ENCODE data around the gene ASPN.

The ASPN gene

DNA sequence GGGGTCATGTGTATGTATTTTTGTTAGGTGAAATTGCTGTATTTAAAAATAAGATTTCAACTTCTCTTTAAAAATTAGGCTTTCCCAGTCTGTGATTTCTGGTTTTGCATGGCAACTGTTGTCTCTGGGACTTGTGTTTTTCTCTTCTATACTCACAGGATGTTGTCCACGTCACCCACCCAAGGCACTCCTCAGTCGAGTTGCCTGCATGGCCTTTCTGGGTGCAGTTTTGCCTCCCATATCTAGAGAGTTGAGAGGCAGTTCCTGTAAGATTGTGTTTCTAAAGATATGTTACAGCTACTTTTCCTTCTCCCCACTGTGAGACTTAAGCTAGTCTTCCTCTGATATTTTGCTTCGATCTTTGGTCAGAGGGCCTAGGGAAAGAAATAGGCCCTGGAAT is 2.3 kb upstream of the ASPN start:
- H3K36me3 ChIP-seq (ENCODE audit: insufficient read depth, low read length) = no peaks in the 10 kb centered on the region
- H3K4me3 ChIP-seq (ENCODE audit: low read depth in 1 of 2, low read length in 2 of 2) = no peak overlapping the region
- H3K27me3 ChIP-seq (ENCODE audit: control insufficient read depth in 1 of 2, insufficient read depth in 2 of 2, low read length in 2 of 2) = no peaks in the 10 kb centered on the region
- no peak overlapping the region for H3K9ac ChIP-seq (ENCODE audit: low read length)
- peaks cover 44% of the 10 kb centered on the region for H3K4me1 ChIP-seq (ENCODE audit: insufficient read depth, low read length)
- no peak overlapping the region for H3K27ac ChIP-seq (ENCODE audit: low read depth, low read length)
- no peaks in the 10 kb centered on the region for H3K9me3 ChIP-seq (ENCODE audit: low read length)

DNA sequence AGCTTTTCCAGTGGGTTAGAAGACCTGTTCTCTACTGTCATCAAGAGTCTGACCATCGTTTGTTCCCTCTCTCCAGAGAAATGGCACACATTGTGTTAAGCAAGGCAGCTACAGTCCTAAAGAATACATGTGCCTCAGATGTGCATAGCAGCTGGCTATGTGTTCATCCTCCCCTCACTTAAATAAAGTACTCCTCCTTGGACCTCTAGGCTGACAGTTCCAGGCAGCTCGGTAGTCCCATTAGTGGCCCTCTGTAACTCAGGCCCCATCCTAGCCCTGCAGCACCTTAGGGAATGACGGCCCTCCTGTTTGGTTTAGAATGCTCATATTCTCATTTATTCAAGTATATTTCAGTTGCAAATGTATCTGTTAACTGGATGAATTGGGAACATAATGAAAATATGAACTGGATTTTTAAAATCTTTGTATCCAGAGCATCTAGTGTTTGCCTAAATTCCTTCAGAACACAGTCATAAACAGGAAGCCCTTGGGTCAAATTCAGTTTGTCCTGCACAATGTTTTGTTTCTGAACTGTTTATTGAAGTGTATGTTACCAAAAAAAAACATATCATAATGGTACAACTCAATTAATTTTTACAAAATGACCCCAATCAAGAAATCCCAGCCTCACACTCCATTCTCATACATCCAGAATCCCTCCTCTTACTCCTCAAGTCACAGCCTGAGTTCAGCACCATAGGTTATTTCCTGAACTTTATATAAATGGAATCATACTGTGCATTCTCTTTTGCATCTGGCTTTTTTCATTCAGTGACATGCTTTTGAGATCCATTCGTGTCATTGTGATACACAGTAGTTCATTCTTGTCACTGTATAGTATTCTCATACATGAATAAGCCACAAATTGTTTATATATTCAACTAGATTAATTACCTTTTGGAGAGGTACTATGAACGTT is 1.6 kb upstream of the ASPN start:
- Histone ChIP-seq H3K36me3 (ENCODE audit: insufficient read depth, low read length) (no peaks in the 10 kb centered on the region), H3K4me1 (ENCODE audit: insufficient read depth, low read length) (peaks cover 46% of the 10 kb centered on the region), H3K27ac (ENCODE audit: low read depth, low read length) (peak overlapping the region; percentile 51), H3K4me3 (ENCODE audit: low read depth in 1 of 2, low read length in 2 of 2) (no peak overlapping the region), H3K9me3 (ENCODE audit: low read length) (no peaks in the 10 kb centered on the region), H3K9ac (ENCODE audit: low read length) (no peak overlapping the region), H3K27me3 (ENCODE audit: control insufficient read depth in 1 of 2, insufficient read depth in 2 of 2, low read length in 2 of 2) (no peaks in the 10 kb centered on the region)

DNA sequence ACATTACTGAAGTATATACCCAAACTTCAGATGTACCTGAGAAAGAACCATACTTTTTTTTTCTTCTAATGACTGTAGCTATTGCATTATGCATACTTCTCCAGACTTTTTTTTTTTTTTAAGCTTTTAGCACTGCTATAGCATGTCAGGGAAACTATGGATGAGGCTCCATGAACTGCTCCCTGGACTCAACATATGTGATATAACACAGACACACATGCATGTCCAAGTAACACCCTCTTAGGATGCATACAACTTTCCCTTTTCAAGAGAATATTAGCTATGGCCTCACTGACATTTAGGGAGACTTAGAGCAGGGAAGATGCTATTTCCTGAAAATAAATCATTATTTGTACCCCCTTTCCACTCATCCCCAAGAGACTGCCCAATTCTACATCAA is 499 bp upstream of the ASPN start:
- H3K9ac ChIP-seq (ENCODE audit: low read length) = no peak overlapping the region
- H3K4me1 ChIP-seq (ENCODE audit: insufficient read depth, low read length) = peaks cover 46% of the 10 kb centered on the region
- no peaks in the 10 kb centered on the region for H3K27me3 ChIP-seq (ENCODE audit: control insufficient read depth in 1 of 2, insufficient read depth in 2 of 2, low read length in 2 of 2)
- no peak overlapping the region for H3K4me3 ChIP-seq (ENCODE audit: low read depth in 1 of 2, low read length in 2 of 2)
- no peaks in the 10 kb centered on the region for H3K36me3 ChIP-seq (ENCODE audit: insufficient read depth, low read length)
- H3K9me3 ChIP-seq (ENCODE audit: low read length) = no peaks in the 10 kb centered on the region
- H3K27ac ChIP-seq (ENCODE audit: low read depth, low read length) = no peak overlapping the region

- Histone ChIP-seq H3K4me1 (ENCODE audit: insufficient read depth, low read length) (peaks cover 55% of the 10 kb centered on the region), H3K9me3 (ENCODE audit: low read length) (no peaks in the 10 kb centered on the region), H3K36me3 (ENCODE audit: insufficient read depth, low read length) (no peaks in the 10 kb centered on the region), H3K9ac (ENCODE audit: low read length) (peak overlapping the region; percentile 46), H3K27me3 (ENCODE audit: control insufficient read depth in 1 of 2, insufficient read depth in 2 of 2, low read length in 2 of 2) (no peaks in the 10 kb centered on the region), H3K27ac (ENCODE audit: low read depth, low read length) (peak overlapping the region; percentile 67), H3K4me3 (ENCODE audit: low read depth in 1 of 2, low read length in 2 of 2) (peak overlapping the region in 1 of 2 donors; percentile 20)
Observed at GRCh38 chr9:92480986-92481633, 1.2 kb downstream of the ASPN start.

DNA sequence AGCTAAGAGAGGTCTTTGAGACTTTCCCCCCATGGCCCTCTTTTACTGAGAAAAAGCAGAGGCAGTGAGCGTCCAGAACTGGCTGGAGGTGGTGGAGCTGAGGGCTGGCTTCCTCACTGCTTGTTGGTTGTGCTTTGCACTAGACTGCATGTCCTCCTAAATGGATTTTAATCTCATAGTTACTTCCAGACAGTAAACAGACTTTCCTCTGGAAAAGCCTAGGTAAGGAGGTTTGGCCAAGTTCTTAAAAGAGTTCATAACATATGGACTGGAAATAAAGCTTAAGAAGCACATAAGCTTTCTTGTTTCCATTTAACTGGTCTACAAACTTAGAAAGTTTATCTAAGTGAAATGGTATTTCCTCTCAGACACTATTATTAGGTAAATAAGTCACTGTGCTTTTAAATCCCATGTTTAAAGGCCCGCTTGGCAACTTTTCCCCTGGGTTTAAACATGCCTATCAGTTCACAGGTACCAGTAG is 2.0 kb downstream of the ASPN start:
- H3K27me3 ChIP-seq (ENCODE audit: control insufficient read depth in 1 of 2, insufficient read depth in 2 of 2, low read length in 2 of 2) = no peaks in the 10 kb centered on the region
- H3K4me1 ChIP-seq (ENCODE audit: insufficient read depth, low read length) = peaks cover 55% of the 10 kb centered on the region
- H3K27ac ChIP-seq (ENCODE audit: low read depth, low read length) = peak overlapping the region; percentile 67
- peak overlapping the region; percentile 46 for H3K9ac ChIP-seq (ENCODE audit: low read length)
- H3K4me3 ChIP-seq (ENCODE audit: low read depth in 1 of 2, low read length in 2 of 2) = peak overlapping the region in 1 of 2 donors; percentile 20
- no peaks in the 10 kb centered on the region for H3K9me3 ChIP-seq (ENCODE audit: low read length)
- no peaks in the 10 kb centered on the region for H3K36me3 ChIP-seq (ENCODE audit: insufficient read depth, low read length)

GRCh38 chr9:92479346-92479745 is 3.0 kb downstream of the ASPN start:
- Histone ChIP-seq H3K27me3 (ENCODE audit: control insufficient read depth in 1 of 2, insufficient read depth in 2 of 2, low read length in 2 of 2) (no peaks in the 10 kb centered on the region), H3K9ac (ENCODE audit: low read length) (no peak overlapping the region), H3K4me3 (ENCODE audit: low read depth in 1 of 2, low read length in 2 of 2) (no peak overlapping the region), H3K36me3 (ENCODE audit: insufficient read depth, low read length) (no peaks in the 10 kb centered on the region), H3K4me1 (ENCODE audit: insufficient read depth, low read length) (peaks cover 55% of the 10 kb centered on the region), H3K9me3 (ENCODE audit: low read length) (no peaks in the 10 kb centered on the region), H3K27ac (ENCODE audit: low read depth, low read length) (peak overlapping the region; percentile 14)

DNA sequence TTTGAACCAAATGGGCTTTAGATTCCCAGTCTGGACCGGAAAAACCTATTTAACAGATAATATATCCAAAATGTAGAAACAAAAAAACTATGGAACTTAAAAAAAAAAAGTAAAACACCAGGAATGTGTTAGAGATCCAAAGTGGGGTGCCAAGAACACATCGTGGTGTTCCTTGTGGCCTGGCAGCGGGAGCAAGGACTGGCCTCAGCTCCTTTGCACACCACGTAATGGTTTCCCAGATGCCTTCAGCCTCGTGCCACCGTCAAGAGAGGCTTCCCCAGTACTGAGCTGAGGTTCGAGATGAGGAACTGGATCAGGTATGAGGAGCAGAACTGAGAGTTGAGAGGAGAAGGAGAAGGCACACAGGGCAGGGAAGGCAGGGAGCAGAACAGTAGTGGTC is 3.5 kb downstream of the ASPN start:
- no peak overlapping the region for H3K4me3 ChIP-seq (ENCODE audit: low read depth in 1 of 2, low read length in 2 of 2)
- H3K9ac ChIP-seq (ENCODE audit: low read length) = no peak overlapping the region
- no peaks in the 10 kb centered on the region for H3K9me3 ChIP-seq (ENCODE audit: low read length)
- H3K36me3 ChIP-seq (ENCODE audit: insufficient read depth, low read length) = no peaks in the 10 kb centered on the region
- H3K27ac ChIP-seq (ENCODE audit: low read depth, low read length) = peak overlapping the region; percentile 14
- peaks cover 52% of the 10 kb centered on the region for H3K4me1 ChIP-seq (ENCODE audit: insufficient read depth, low read length)
- H3K27me3 ChIP-seq (ENCODE audit: control insufficient read depth in 1 of 2, insufficient read depth in 2 of 2, low read length in 2 of 2) = no peaks in the 10 kb centered on the region

GRCh38 chr9:92476962-92477361 is 5.3 kb downstream of the ASPN start:
- Histone ChIP-seq H3K27ac (ENCODE audit: low read depth, low read length) (no peak overlapping the region), H3K27me3 (ENCODE audit: control insufficient read depth in 1 of 2, insufficient read depth in 2 of 2, low read length in 2 of 2) (no peaks in the 10 kb centered on the region), H3K9me3 (ENCODE audit: low read length) (no peaks in the 10 kb centered on the region), H3K9ac (ENCODE audit: low read length) (no peak overlapping the region), H3K4me1 (ENCODE audit: insufficient read depth, low read length) (peaks cover 40% of the 10 kb centered on the region), H3K4me3 (ENCODE audit: low read depth in 1 of 2, low read length in 2 of 2) (no peak overlapping the region), H3K36me3 (ENCODE audit: insufficient read depth, low read length) (peaks cover 7% of the 10 kb centered on the region)

DNA sequence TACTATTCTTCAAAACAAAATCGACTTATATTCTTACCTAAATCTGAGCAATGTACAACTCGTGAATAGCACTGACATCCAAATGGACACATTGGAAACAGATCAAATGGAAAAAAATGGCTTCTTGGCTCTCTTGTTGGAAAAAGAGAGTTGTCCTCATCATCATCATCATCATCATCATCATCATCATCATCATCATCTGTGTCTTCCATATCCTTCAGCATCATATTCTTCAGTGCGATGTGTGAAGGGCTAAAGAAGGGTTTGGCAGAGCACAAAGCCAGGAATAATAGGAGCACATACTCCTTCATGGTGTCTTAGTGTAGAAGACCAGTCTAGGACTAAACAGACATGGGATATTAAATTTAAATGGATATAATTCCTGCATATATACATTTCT is 7.7 kb downstream of the ASPN start:
- Histone ChIP-seq H3K4me1 (ENCODE audit: insufficient read depth, low read length) (peaks cover 22% of the 10 kb centered on the region), H3K36me3 (ENCODE audit: insufficient read depth, low read length) (peaks cover 11% of the 10 kb centered on the region), H3K27me3 (ENCODE audit: control insufficient read depth in 1 of 2, insufficient read depth in 2 of 2, low read length in 2 of 2) (no peaks in the 10 kb centered on the region), H3K9ac (ENCODE audit: low read length) (no peak overlapping the region), H3K9me3 (ENCODE audit: low read length) (no peaks in the 10 kb centered on the region), H3K4me3 (ENCODE audit: low read depth in 1 of 2, low read length in 2 of 2) (no peak overlapping the region), H3K27ac (ENCODE audit: low read depth, low read length) (no peak overlapping the region)

DNA sequence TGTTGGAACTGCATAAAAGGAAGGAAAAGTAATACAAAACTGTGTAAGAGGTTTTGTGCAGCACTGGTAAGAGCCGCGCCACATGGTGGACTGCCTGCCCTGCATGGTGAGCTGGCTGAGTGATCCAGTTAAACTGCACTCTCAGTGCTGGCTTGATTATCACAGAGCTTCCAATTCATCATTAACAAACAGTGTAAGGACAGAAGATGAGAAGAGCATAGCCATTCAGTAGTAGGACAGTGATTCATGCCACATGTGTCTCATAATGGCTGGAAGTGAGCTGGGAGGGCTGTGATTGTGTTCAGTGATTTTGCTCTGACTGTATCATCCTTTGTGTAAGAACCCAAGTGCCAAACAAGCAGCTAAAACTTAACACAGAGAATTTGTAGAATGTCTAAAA is 14.1 kb downstream of the ASPN start:
- Histone ChIP-seq H3K4me3 (ENCODE audit: low read depth in 1 of 2, low read length in 2 of 2) (no peak overlapping the region), H3K27ac (ENCODE audit: low read depth, low read length) (no peak overlapping the region), H3K36me3 (ENCODE audit: insufficient read depth, low read length) (peaks cover 11% of the 10 kb centered on the region), H3K4me1 (ENCODE audit: insufficient read depth, low read length) (peaks cover 21% of the 10 kb centered on the region), H3K27me3 (ENCODE audit: control insufficient read depth in 1 of 2, insufficient read depth in 2 of 2, low read length in 2 of 2) (no peaks in the 10 kb centered on the region), H3K9ac (ENCODE audit: low read length) (no peak overlapping the region), H3K9me3 (ENCODE audit: low read length) (no peaks in the 10 kb centered on the region)

DNA sequence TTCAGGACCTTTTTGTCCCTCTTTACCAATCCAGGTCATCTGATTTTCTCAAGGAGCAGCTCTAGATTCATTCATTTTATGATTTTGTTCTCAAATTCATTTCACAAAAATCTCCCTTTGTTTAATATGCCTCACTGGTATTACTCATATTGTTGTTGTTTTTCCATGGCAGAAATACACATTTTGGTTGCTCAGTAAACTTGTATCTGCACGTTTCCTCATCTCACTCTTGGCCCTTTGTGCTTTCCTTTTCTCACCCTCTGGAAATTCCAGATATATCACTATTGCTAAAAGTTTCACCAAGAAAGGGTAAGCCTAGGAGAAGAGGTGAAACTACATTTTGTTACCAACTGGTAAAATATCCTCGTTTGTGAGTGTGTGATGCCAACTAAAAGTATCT is 14.8 kb downstream of the ASPN start:
- H3K9ac ChIP-seq (ENCODE audit: low read length) = no peak overlapping the region
- no peaks in the 10 kb centered on the region for H3K27me3 ChIP-seq (ENCODE audit: control insufficient read depth in 1 of 2, insufficient read depth in 2 of 2, low read length in 2 of 2)
- no peaks in the 10 kb centered on the region for H3K9me3 ChIP-seq (ENCODE audit: low read length)
- peaks cover 23% of the 10 kb centered on the region for H3K4me1 ChIP-seq (ENCODE audit: insufficient read depth, low read length)
- H3K27ac ChIP-seq (ENCODE audit: low read depth, low read length) = no peak overlapping the region
- peaks cover 6% of the 10 kb centered on the region for H3K36me3 ChIP-seq (ENCODE audit: insufficient read depth, low read length)
- no peak overlapping the region for H3K4me3 ChIP-seq (ENCODE audit: low read depth in 1 of 2, low read length in 2 of 2)

Measured in muscle layer of colon (tissue), 2 donors.